Spleen (tissue), 7 donors: ENCODE measurements around the gene EDN1.

Experiments used
- POLR2A ChIP-seq, 3 donors: fragments of 450-650 bp; IDR thresholded peaks; one replicate each; pipeline ENCODE4 v1.5.1; 2017; ENCODE audit warnings: antibody characterized with exemption in 3 of 3, mild to moderate bottlenecking in 1 of 3
- TF ChIP-seq, protein P1 (sequence below), 11 experiments: fragments of 200-600 bp in 7 of 11; fragments of 450-650 bp in 4 of 11; sonication (generic) in 4 of 11; IDR thresholded peaks in 8 of 11; conservative IDR thresholded peaks in 3 of 11; 1 replicate in 7 of 11; 2 replicates in 4 of 11; pipeline versions ENCODE4 v1.4.0 to v1.8.0; 2016 to 2021; ENCODE audit warnings: antibody characterized with exemption in 11 of 11, inconsistent platforms in 4 of 11, mild to moderate bottlenecking in 1 of 11
- donor health status: DM: no; HTN: no; CAD: no; lungs with moderate emphysema.
- donor health status: DM: no; HTN: no; CAD: no.
- donor health status: DM: no; HTN: no; CAD: no.

DNA sequence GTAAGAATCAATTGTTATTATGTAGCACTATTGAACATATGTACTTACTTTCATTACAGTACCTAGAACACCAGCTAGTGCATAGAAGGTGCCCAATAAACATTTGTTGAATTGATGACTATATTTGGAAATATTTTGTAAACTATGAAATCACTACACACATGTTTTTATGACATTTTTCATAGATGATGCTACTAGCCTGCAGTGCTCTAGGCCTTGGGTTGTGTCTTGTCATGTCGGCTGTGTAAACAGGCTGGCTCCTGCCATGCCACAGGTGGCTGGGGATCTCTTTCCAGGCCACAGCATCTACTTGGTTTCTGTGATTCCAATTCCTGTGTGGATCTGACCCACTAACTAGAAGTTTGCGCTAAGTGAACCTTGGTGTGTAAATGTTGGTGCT lies 43.3 kb upstream of the EDN1 start:
- TF ChIP-seq, protein P1, sequence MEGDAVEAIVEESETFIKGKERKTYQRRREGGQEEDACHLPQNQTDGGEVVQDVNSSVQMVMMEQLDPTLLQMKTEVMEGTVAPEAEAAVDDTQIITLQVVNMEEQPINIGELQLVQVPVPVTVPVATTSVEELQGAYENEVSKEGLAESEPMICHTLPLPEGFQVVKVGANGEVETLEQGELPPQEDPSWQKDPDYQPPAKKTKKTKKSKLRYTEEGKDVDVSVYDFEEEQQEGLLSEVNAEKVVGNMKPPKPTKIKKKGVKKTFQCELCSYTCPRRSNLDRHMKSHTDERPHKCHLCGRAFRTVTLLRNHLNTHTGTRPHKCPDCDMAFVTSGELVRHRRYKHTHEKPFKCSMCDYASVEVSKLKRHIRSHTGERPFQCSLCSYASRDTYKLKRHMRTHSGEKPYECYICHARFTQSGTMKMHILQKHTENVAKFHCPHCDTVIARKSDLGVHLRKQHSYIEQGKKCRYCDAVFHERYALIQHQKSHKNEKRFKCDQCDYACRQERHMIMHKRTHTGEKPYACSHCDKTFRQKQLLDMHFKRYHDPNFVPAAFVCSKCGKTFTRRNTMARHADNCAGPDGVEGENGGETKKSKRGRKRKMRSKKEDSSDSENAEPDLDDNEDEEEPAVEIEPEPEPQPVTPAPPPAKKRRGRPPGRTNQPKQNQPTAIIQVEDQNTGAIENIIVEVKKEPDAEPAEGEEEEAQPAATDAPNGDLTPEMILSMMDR (IDR thresholded peaks at IDR 0.05 in 8 of 11, conservative IDR thresholded peaks at IDR 0.05 in 3 of 11) = no peak
- no peak for TF ChIP-seq POLR2A (IDR thresholded peaks at IDR 0.05)
